Thyroid gland (tissue), 4 donors: Measurements from ENCODE around the gene VPS54.

Experiments
- POLR2A ChIP-seq, 2 donors: fragments of 450-650 bp; IDR thresholded peaks; one replicate each; pipeline ENCODE4 v1.6.1; 2017; ENCODE audit warnings: antibody characterized with exemption in 2 of 2, mild to moderate bottlenecking in 2 of 2, moderate library complexity in 1 of 2
- TF ChIP-seq, protein P1 (sequence below), 6 experiments: fragments of 200-600 bp in 3 of 6; fragments of 450-650 bp in 3 of 6; sonication (generic) in 3 of 6; IDR thresholded peaks; one replicate each; pipeline ENCODE4 v1.5.1; 2016 to 2019; ENCODE audit warnings: antibody characterized with exemption in 6 of 6, mild to moderate bottlenecking in 2 of 6, inconsistent platforms in 1 of 6, moderate library complexity in 1 of 6

DNA sequence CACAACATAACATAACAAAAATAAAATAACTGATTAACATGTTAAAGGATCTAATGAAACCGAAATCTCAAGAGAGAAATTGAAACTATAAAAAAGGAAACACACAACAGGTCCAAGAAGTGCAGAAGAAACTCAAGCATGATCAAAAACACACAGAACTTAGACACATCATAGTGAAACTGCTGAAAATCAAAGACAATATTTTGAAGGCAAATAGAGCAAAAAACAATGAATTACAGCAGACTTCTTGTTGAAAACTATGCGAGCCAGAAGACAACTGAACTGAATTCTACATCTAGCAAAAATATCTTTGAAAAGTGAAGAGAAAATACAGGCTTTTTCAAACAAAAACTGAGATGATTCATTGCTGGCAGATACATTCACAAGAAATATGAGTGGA, 116.2 kb downstream of the VPS54 start:
- TF ChIP-seq, protein P1, sequence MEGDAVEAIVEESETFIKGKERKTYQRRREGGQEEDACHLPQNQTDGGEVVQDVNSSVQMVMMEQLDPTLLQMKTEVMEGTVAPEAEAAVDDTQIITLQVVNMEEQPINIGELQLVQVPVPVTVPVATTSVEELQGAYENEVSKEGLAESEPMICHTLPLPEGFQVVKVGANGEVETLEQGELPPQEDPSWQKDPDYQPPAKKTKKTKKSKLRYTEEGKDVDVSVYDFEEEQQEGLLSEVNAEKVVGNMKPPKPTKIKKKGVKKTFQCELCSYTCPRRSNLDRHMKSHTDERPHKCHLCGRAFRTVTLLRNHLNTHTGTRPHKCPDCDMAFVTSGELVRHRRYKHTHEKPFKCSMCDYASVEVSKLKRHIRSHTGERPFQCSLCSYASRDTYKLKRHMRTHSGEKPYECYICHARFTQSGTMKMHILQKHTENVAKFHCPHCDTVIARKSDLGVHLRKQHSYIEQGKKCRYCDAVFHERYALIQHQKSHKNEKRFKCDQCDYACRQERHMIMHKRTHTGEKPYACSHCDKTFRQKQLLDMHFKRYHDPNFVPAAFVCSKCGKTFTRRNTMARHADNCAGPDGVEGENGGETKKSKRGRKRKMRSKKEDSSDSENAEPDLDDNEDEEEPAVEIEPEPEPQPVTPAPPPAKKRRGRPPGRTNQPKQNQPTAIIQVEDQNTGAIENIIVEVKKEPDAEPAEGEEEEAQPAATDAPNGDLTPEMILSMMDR (IDR thresholded peaks at IDR 0.05): no peak
- no peak for TF ChIP-seq POLR2A (IDR thresholded peaks at IDR 0.05)
